HG03460 (cell line): ENCODE data around the gene DISP3.

Source experiments
- ATAC-seq: cut with Tn5 transposase; IDR thresholded peaks from one replicate; pipeline ENCODE4 v1.9.1; 2021; ENCODE audit not compliant: unreplicated experiment

DISP3 gene

GRCh38 chr1:11538886-11539285 is 59.9 kb downstream of the DISP3 start:
- ATAC-seq, result no peak

DNA sequence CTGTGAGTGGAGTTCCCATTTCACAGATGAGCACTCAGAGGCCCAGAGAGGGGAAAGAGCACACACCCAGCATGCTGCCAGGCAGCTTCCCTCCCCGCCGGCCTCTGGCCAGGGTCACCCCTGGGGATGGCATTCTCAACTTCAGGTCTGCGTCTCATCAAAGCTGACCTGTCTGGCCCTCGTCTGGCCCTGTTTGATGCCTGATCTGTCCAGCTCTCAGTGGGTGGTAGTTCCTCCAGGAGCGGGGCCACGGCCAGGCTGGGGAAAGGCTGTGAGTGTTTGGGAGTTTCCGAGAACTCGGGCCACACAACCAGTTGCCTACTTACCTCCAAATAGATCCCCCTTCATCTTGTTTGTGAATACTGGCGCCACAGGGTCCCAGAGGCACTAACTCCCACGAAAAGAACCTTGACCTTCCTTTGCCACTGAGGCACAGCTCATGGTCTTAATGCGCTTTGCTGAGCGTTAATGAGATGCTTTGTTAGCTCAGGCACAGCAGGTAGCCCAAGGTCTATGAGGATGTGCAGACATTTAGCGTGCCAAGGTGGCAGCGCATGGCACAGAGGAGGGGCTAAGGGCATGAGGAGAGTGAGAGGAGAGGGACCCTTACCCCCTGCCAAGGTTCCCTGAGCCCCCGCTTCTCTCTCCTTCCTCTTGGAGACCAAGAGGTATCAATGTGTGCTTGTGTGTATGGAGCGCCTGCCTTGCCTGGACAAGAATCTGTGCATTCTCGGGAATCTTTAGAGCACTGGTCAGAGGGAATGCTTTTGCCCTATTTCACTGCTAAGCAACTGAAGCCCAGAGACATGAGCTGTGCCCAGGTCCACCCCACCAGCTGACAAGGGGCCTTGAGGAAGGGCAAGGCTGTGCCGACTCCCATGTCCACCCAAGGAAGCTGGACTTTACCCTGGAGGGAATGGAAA is 61.2 kb downstream of the DISP3 start:
- ATAC-seq, result no peak

GRCh38 chr1:11540773-11541160 is 61.8 kb downstream of the DISP3 start:
- ATAC-seq, result no peak

- ATAC-seq, result no peak
Observed at GRCh38 chr1:11541236-11541635, 62.3 kb downstream of the DISP3 start.

GRCh38 chr1:11541956-11542355 is 63.0 kb downstream of the DISP3 start:
- ATAC-seq, result no peak

- no peak for ATAC-seq
Observed at GRCh38 chr1:11543392-11543791, 64.4 kb downstream of the DISP3 start.

DNA sequence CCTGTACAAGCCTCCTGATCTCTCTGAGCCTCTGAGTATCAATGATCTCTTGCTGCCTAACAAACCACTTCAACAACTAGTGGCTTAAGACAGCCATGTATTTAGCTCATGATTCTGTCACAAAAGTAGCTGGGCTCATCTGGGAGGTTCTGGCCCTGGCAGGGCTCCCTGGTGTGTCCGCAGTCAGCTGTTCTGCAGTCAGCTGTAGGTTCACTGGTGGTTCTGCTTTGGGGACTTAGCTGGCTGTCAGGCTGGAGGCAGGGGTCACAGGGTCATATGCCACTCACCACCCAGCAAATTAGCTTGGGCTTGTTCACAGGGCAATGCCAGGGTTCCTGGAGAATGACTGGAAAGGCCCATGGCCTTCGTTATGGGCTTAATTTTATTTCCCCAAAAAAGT is 64.8 kb downstream of the DISP3 start:
- no peak for ATAC-seq

GRCh38 chr1:11546456-11546855 is 67.5 kb downstream of the DISP3 start:
- no peak for ATAC-seq

DNA sequence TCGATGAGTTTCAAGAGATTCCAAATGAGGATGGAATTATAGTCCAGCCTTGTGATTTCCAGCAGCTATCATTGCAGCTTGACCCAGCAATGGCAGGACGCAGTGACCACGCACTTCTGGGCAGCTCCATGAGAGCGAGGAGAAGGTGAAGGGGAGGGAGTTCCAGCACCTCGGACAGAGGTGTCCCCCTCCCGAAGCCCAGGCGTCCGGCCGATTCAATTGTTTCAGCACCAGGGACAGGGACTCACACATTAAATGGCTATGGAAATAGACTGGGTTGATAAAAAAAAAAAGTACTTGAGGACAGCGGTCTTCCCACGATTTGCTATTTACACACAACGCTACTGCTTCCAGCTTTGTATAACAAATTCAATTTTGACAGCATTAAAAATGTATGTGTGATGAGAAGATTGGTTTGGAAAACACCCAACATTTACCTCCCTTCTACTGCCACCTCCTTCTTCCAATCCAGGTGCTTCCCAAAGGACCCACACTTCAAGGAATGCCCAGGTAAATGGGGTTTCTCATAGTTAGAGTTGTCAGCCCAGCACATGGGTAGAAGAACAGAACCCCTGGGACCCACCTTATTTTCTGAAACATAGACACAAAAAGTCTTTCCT is 71.8 kb downstream of the DISP3 start:
- no peak for ATAC-seq

DNA sequence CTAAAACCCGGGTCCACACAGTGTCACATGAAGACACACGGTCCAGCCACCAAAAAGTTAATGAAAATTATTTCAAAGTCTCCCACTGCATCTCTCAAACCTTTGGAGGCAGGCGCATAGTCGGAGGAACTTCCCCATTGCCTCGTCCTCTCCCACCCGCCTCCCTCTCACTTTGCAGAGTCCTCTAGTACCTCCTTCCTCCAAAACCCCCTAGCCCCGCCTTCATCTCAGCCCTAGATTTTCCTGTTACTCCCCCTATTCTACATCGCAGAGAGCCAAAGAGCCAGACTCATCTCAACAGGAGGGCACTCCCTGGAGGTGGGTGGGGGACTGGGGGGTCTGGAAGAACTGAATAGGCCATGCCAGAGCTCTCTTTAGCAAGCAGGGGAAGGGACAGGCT is 79.3 kb downstream of the DISP3 start:
- no peak for ATAC-seq

DNA sequence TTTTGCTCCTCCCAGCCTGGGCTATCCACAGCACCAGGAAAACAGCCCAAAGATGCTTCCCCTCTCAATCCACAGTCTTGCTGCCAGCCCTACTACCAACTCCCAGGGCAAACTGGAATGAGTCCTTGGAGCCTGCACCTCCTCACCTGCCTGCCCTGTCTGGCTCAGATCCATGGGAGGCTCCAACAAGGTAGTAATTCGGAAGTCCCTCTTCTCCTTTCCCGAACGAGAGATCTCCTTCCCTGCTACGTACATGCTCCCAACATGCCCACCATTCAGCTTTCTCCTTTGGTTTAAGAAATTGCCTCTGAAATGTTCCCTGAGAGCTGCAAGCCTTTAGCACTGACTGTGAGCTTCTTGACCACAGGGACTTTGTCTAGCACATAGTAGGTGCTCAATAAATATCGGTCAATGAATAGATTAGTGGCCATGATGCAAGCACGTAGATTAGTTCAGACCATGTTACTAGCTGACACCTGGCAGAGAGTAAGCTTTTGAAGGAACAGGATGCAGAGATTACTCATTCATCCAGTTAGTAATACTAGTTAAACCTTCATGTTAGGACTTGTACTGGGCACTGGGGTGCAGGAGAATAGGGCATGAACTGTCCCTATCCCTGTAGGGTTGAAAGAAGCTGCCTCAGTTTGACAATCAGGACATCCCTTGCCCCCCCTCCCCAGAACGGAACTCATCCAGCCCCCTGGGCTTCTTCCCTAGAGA is 80.1 kb downstream of the DISP3 start:
- no peak for ATAC-seq

DNA sequence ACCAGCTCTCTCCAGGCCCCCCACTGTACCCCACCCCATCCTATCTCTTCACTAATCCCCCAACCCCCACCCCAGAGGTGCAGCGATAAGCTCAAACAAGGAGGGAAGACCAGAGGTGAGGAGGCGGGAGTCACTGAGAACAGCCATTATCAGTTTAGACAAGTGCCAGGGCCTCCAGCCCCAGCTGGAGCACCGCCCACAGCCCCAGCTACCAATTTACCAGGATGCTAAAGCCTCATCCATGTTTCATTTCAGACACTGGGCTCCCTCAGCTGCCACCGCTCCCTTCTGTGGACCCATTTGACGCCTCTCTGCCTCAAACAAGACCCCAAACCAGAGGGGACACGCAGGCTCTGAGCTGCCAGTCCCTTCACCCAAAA is 80.6 kb downstream of the DISP3 start:
- no peak for ATAC-seq

DNA sequence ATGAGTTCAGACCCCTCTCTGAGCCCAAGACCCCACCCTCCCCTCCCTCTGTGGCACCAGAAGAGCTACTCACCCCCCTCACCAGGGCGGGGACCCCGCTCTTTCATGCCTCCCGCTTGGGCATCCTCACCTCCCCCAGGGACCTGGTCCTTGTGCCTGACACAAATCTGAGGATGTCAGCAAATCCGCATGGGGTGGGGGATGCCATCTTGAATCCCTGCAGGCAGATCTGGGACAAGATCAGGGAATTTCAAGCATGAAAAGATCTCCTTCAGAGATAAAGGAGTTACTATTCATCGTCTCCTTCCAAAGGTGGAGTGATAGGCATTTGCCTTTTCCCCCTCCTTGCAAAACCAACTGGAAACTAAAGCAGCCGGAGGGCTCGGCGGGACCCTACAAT is 81.1 kb downstream of the DISP3 start:
- ATAC-seq, result no peak

DNA sequence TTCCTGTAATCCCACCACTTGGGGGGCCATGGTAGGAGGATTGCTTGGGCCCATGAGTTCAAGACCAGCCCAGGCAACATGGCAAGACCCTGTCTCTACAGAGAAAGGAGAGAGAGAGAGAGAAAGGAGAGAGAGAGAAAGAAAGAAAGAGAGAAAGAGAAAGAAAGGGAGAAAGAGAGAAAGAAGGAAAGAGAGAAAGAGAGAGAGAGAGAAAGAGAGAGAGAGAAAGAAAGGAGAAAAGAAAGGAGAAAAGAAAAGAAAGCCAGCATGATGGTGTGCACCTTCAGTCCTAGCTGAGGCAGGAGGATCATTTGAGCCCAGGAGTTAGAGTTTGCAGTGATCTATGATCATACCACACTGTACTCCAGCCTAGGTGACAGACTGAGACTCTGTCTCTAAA is 82.8 kb downstream of the DISP3 start:
- no peak for ATAC-seq

DNA sequence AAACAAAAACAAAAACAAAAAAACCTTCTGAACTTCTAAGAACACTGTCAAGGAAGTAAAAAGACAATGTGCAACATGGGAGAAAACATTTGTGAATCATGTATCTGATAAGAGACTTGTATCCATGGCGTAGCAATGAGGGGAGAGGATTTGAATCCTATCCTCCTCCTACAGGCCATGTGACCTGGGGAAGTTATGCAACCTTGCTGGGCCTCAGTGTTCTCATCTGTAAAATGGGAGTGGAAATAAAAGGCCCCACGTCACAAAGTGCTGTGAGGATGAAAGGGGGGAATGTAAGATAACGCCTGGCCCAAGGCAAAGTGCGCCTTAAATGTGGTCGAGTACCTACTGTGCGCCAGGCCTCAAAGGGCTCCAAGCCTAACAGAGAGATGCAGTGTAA is 83.7 kb downstream of the DISP3 start:
- ATAC-seq, result no peak

DNA sequence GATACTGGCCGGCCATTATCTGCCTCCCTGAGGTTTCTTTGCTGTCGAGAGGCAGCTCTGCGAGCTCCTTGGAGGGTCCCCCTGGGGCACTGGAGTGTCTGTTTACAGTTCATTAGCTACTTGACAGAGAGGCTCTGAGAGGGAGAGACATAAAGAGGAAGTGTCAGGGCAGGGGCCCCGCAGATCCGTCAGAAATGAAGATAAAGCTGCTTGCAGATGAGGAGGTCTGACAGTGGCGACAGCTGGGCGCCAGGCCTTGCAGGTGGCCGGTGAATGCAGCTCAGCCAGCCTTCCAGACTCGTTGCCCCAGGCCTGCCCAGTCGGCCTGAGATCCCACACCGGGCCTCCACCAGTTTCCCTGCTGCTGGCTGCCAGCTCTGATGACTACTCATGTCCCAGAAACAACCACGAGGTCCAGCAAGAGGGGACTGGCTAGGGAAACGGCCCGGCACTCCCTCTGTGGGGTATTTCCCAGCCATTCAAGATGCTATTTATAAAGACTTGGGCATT is 84.7 kb downstream of the DISP3 start:
- no peak for ATAC-seq

- ATAC-seq, result no peak
Observed at GRCh38 chr1:11564237-11564636, 85.3 kb downstream of the DISP3 start.

DNA sequence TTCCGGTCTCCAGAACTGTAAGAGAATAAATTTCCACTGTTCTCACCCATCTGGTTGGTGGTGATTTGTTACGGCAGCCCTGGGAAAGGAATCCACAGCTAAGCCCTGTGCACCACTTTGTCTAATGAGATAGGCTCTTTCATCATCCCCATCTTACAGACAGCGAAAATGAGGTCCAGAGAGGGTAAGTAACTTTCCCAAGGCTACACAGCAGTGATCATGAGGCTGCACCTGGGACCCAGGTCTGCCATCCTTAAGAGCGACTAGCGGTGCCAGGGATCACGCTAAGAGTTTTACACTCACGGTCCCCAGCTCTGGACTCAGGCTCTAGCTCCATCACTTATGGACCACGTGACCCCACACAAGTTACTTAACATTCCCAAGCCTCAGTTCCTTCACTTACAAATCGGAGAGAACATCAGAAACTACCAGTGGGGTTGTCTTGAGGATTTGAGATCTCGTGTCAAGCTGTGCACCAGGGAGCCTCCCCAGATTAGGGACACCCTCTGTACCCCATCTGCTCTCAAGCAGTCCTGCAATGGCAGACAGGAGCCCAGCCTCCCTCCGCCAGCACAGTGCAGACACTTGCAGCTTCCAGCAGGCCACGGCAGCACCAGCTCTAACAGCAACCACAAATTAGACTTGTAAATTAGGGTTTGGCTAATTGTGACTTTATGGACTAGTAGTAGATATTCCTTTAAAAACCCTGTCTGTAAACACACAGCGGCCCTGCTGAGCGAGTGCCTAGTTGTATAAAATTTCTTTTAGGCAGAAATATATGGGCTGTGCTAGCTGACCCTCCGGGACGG is 87.3 kb downstream of the DISP3 start:
- no peak for ATAC-seq

GRCh38 chr1:11567244-11568065 is 88.5 kb downstream of the DISP3 start:
- no peak for ATAC-seq

GRCh38 chr1:11568687-11569086 is 89.7 kb downstream of the DISP3 start:
- ATAC-seq, result no peak
